ENCODE results near the gene PPP4R3A. TPM values are rescaled to one million over a fixed set of nuclear protein-coding genes. Genes with fewer than 3 reads are reported as not detected.

The PPP4R3A gene
- total and polyA plus RNA-seq, 2 of the 4 experiments (the other 2 are of a cell fraction), result 28.2 to 28.9 TPM

Small RNA genes lying within 50 kb of the gene (microRNA-seq; reads per million reads assigned to microRNA genes)
- gene AL133373.1 (ENCODE audit: insufficient read depth, insufficient read length), result not detected

Small RNA genes lying within 50 kb of the gene (small RNA-seq; reads per million reads assigned to genes)
- 0 reads per million in 5 experiments for gene AL133373.1

Other genes with a start within 250 kb of the PPP4R3A start
- 0.18 and 0.28 TPM in 2 replicates for gene CCDC88C, start 92.5 kb downstream of the PPP4R3A start, total RNA-seq (2012; rRNA removed)
- gene CCDC88C, start 92.5 kb downstream of the PPP4R3A start, polyA plus RNA-seq (2012; rRNA removed), result 0.11 and 0.17 TPM in 2 replicates
- not detected in 2 replicates for gene CATSPERB, start 221.8 kb upstream of the PPP4R3A start, total RNA-seq (2012; rRNA removed)
- gene CATSPERB, start 221.8 kb upstream of the PPP4R3A start, polyA plus RNA-seq (2012; rRNA removed), result not detected in 2 replicates

Measured in IMR-90 (cell line).